ENCODE results near the gene SLC9A9. TPM values are rescaled to one million over a fixed set of nuclear protein-coding genes. Genes with fewer than 3 reads are reported as not detected.

Gene SLC9A9
- total and polyA plus RNA-seq, 2 of the 8 experiments (the other 6 are each of a cell fraction or from before 2014, with no cell fraction given) = 0.48 to 1.1 TPM

DNA sequence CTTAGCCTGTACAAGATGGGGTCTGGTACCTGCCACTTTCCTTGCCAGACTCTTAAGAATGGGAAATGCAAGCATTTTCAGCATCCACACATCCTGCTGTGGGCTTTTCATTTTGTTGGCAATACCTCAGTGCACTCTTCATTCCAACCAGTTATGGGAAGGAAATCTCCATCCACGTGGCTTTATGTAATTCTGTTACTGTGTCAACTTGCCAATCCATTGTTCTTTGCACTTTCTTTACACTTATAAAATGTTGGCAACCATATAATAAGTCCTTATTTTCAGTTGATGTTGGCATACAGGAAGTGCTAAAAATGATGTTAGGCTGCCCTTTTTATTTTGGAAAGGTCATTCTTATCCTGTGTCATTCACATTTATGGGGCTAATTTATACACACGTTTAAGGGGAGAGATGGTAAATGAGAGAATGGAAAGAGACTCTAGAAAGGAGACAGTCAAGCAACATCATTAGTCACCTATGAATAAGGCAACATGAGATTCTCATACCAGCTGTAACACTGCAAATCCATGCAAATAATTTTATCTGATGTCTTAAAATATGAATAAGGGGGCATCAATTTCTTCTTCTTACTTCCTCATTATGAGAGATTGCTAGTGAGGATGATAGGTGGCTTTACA is 490.0 kb downstream of the SLC9A9 start:
- H2BK20ac ChIP-seq (ENCODE audit: low read length) = no peak overlapping the region
- H4K5ac ChIP-seq (ENCODE audit: insufficient read length, low read depth, low read length) = no peak overlapping the region
- no peak overlapping the region for H3K4ac ChIP-seq (replicated peaks; ENCODE audit: insufficient read length, low read depth, low read length)
- 79% methylated on average over 2 of the region's 2 CpGs; no CpG with 5 or more reads in 1 of the 2 experiments for WGBS, 2 experiments (ENCODE audit: extremely low coverage in 1 of 2, insufficient coverage in 1 of 2, insufficient read length in 1 of 2, insufficient replicate concordance in 2 of 2, low coverage in 1 of 2, low lambda C conversion rate in 2 of 2, missing lambda C conversion rate in 1 of 2)
- no peak for DNase-seq (ENCODE audit: low read depth in 1 of 2, low spot score in 2 of 2)
- no peak overlapping the region for H2AFZ ChIP-seq (ENCODE audit: low read length)
- H2BK5ac ChIP-seq (ENCODE audit: low read depth, low read length) = no peak overlapping the region
- TF ChIP-seq RXRA (IDR thresholded peaks at IDR 0.05; ENCODE audit: insufficient read depth, low read depth, low read length) (no peak), SP2 (IDR thresholded peaks at IDR 0.05; ENCODE audit: low read length) (no peak), GTF2F1 (IDR thresholded peaks at IDR 0.05; ENCODE audit: borderline replicate concordance, low read depth, low read length) (no peak), TBP (IDR thresholded peaks at IDR 0.05; ENCODE audit: low read depth, low read length) (no peak), SP1 (IDR thresholded peaks at IDR 0.05; ENCODE audit: low read depth, low read length) (no peak), TAF7 (optimal IDR thresholded peaks at IDR 0.05; ENCODE audit: borderline replicate concordance, low read depth, low read length) (no peak), JUND (IDR thresholded peaks at IDR 0.05; ENCODE audit: low read length) (no peak), BCL11A (IDR thresholded peaks at IDR 0.05; ENCODE audit: low read depth in 2 of 2, low read length in 2 of 2) (no peak), SIRT6 (IDR thresholded peaks at IDR 0.05; ENCODE audit: low read length) (no peak), ASH2L (IDR thresholded peaks at IDR 0.05; ENCODE audit: low read length) (no peak), HDAC6 (IDR thresholded peaks at IDR 0.05; ENCODE audit: low read depth, low read length) (no peak), RBBP5 (IDR thresholded peaks at IDR 0.05; ENCODE audit: borderline replicate concordance, low read depth, low read length) (no peak), GABPA (IDR thresholded peaks at IDR 0.05; ENCODE audit: borderline replicate concordance, insufficient read depth, low read length) (no peak)
- peaks cover 0 to 2% of the 10 kb centered on the region in 2 experiments for H4K20me1 ChIP-seq (replicated peaks in 1 of 2; ENCODE audit: control insufficient read depth in 1 of 2, insufficient read depth in 2 of 2, low read length in 2 of 2)
- no peak overlapping the region for H3K9ac ChIP-seq (replicated peaks in 1 of 4; ENCODE audit: extremely low read depth in 1 of 4, low read depth in 3 of 4, low read length in 3 of 4)
- no peak overlapping the region for H3K4me3 ChIP-seq (ENCODE audit: extremely low read depth in 1 of 4, insufficient read depth in 2 of 4, low read depth in 3 of 4, low read length in 4 of 4)
- no peak overlapping the region for H2AK5ac ChIP-seq (ENCODE audit: low read depth, low read length)
- no peak overlapping the region for H3K27ac ChIP-seq (ENCODE audit: low read depth, low read length)
- no peak overlapping the region for H2BK12ac ChIP-seq (ENCODE audit: low read depth, low read length)
- ChIA-PET POLR2A (ENCODE audit: partially characterized antibody) (no interaction called here), CTCF (ENCODE audit: partially characterized antibody) (no interaction called here)
- no peaks in the 10 kb centered on the region for H3K27me3 ChIP-seq (replicated peaks in 1 of 4; ENCODE audit: control insufficient read depth in 3 of 4, extremely low read depth in 1 of 4, insufficient read depth in 3 of 4, low read length in 3 of 4)
- no peaks in the 10 kb centered on the region for H3K36me3 ChIP-seq (ENCODE audit: control insufficient read depth in 2 of 4, insufficient read depth in 4 of 4, low read length in 3 of 4)
- FAIRE-seq = no peak
- no peak overlapping the region for H3K18ac ChIP-seq (ENCODE audit: extremely low read depth, low read length)
- H2BK15ac ChIP-seq (ENCODE audit: low read length) = no peak overlapping the region
- no peak overlapping the region for H3K14ac ChIP-seq (ENCODE audit: insufficient read length)
- H3K79me2 ChIP-seq (ENCODE audit: control insufficient read depth in 1 of 2, insufficient read depth in 2 of 2, low read length in 2 of 2) = no peaks in the 10 kb centered on the region
- H3K4me2 ChIP-seq (ENCODE audit: insufficient read depth in 1 of 2, low read depth in 2 of 2, low read length in 2 of 2) = no peak overlapping the region
- H3K56ac ChIP-seq (replicated peaks; ENCODE audit: insufficient read length, low read depth, low read length) = no peak overlapping the region
- H3K79me1 ChIP-seq (ENCODE audit: low read depth, low read length) = no peaks in the 10 kb centered on the region
- no peak overlapping the region for H2BK120ac ChIP-seq (replicated peaks; ENCODE audit: low read depth, low read length)
- no peaks in the 10 kb centered on the region for H3K23me2 ChIP-seq (ENCODE audit: low read depth, low read length)
- no peaks in the 10 kb centered on the region for H3K9me3 ChIP-seq (ENCODE audit: insufficient read depth in 2 of 2, low read depth in 1 of 2, low read length in 1 of 2)
- H3K4me1 ChIP-seq (replicated peaks in 1 of 4; ENCODE audit: control insufficient read depth in 3 of 4, insufficient read depth in 4 of 4, low read length in 3 of 4) = no peaks in the 10 kb centered on the region
- H4K8ac ChIP-seq (ENCODE audit: extremely low read depth, insufficient read depth, low read length) = no peak overlapping the region
- H4K91ac ChIP-seq (replicated peaks; ENCODE audit: insufficient read length, low read length) = no peak overlapping the region
- H3K23ac ChIP-seq (ENCODE audit: insufficient read length) = no peak overlapping the region
